GM18505 (cell line): ENCODE measurements around the gene ESD.
"Not testable (repeated sequence)": the region's sequence is repeated elsewhere in the genome, so short reads cannot be mapped to it uniquely, and the experiment has no call there.

ENCODE experiments used
- ATAC-seq: cut with Tn5 transposase; IDR thresholded peaks from one replicate; pipeline ENCODE4 v1.9.1; 2021; ENCODE audit not compliant: unreplicated experiment
- POLR2A ChIP-seq: IDR thresholded peaks from 4 replicates; pipeline ENCODE4 v1.6.1; 2011; ENCODE audit warnings: borderline replicate concordance; ENCODE audit not compliant: insufficient read depth, insufficient read length; ENCODE audit errors: extremely low read depth

Gene ESD, protein sequence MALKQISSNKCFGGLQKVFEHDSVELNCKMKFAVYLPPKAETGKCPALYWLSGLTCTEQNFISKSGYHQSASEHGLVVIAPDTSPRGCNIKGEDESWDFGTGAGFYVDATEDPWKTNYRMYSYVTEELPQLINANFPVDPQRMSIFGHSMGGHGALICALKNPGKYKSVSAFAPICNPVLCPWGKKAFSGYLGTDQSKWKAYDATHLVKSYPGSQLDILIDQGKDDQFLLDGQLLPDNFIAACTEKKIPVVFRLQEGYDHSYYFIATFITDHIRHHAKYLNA

DNA sequence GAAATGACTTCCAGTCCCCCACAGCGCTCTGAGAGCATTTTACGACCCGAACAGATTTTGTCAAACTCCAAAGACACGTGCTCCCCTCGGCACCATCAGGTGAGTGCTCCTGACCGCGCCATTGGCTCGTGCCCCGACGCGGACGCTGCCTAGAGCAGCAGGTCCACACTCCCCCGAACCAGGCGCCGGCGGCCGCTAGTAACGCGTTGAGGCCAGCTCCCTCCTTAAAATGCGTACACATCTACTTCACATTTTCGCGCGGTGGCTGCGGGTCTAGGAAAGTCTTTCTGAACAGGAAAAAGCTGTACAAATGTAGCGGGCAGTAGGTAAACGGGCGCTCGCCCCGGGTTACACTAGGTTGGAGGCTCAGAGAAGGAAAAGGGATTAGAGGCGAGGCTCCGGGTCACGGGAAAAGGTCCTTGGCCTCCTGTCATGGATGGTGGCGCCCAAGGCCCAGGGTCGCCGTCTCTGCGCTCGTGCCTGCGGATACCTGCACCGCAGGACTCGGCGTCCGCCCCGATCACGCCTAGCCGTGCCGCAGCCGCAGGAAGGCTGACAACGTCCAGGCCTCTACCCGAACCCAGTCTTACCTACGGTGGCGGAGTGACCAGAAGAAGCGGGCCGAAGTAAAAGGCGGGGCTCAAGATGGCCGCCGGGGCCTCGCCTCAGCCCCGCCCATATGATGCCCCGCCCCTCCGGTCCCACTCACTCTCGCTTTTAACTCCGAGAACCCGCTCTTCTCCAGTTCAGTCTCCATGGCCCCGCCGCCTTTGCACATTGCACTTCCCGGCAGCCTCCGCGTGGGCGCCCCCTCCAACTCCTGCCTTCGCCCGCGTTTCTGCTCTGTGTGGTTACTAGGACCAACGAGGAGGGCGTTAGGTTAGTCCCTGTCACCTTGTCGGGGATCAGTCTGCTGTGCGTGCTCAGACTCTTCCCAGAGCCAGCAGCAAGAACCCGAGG is at the start of gene ESD:
Gene ESD (minus strand): TSS at position 647 of the 960 bp plus-strand sequence. CDS start 5,748 bp downstream, outside the sequence.
- ATAC-seq: peak; percentile 91
- peak; percentile 81 for TF ChIP-seq POLR2A

DNA sequence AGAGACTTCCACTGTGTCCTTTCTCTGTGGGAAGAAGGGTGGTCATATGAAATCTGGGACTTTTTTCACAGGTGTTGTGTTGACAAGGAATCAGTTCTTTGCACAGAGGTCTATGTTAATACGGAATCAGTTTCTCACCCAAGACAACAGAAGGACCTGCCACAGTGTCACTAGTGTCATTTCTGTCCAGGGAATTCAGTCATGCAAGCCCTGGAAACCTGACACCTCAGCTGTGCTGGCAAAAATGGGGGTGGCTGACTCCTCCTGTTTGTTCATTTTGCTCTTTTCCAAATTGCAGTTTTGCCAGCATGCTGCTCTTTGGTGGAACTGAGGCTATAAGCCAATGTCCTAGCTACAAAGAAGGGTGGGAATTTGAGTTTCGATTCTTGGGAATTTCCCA is 49.8 kb upstream of the ESD start:
- no peak for ATAC-seq
- TF ChIP-seq POLR2A: no peak

DNA sequence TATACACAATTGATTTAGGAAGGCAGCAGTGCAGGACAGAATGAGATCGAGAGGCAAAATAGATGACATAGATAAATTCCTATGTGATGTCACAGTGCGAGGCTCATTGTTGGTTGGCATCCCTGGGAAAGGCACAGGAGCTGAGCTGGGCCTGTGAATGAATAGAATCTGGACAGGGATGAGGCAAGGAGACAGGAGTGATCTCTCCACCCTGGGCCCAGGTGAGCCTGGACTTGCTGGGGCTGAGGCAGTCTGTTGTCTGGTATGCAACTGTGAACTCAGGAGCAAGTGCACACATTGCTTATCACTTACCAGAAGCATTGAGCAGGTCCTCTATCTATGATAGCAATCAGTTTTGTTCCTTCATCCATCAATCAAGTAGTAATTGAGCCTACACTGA is 48.2 kb upstream of the ESD start:
- no peak for TF ChIP-seq POLR2A
- ATAC-seq: no peak

DNA sequence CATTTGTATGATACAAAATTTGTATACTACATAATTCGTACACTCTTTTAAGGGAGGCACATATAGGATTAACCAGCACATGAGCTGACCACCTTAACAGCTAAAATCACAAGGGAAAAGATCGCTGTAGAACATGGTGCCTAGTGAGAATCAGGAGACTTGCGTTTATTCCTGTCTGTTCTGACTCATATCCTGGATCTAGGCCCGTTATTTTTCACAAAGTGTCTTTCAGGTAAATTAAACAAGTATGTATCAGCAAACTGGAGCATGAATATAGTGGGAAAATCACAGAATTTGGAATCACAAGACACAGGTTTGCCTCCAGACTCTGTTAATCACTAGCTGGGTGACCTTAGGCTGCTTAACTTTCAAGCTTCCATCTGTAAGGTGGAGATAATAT is 47.5 kb upstream of the ESD start:
- no peak for ATAC-seq
- TF ChIP-seq POLR2A: no peak

GRCh38 chr13:46839399-46839798 is 42.4 kb upstream of the ESD start:
- ATAC-seq: no peak
- no peak for TF ChIP-seq POLR2A

GRCh38 chr13:46834657-46835056 is 37.7 kb upstream of the ESD start:
- ATAC-seq: no peak
- no peak for TF ChIP-seq POLR2A

GRCh38 chr13:46831588-46832194 is 34.7 kb upstream of the ESD start:
- TF ChIP-seq POLR2A: no peak
- no peak for ATAC-seq

- ATAC-seq: no peak
- no peak for TF ChIP-seq POLR2A
These were observed 33.5 kb upstream of the ESD start for GRCh38 chr13:46830405-46831005.

DNA sequence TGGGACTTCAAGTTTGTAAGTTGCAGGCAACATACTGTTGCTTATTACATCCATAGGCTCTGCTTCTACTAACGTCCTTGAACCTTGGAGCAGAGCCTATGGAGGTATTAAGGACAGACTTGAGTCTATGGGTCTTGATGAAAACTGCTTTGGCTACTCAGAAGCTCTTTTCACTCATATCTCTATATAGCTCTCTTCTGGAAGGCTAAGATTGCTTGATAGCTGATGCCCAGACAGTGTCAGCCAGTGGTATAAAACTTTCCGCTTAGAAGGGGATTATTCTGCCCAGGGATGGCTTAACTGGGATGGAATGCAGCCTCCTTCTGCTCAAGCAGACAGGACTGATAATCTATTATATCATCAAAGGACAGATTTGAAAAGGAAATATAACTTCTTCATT is 25.6 kb upstream of the ESD start:
- no peak for TF ChIP-seq POLR2A
- ATAC-seq: no peak

- no peak for TF ChIP-seq POLR2A
- no peak for ATAC-seq
These were observed 21.0 kb upstream of the ESD start for GRCh38 chr13:46817838-46818476.

DNA sequence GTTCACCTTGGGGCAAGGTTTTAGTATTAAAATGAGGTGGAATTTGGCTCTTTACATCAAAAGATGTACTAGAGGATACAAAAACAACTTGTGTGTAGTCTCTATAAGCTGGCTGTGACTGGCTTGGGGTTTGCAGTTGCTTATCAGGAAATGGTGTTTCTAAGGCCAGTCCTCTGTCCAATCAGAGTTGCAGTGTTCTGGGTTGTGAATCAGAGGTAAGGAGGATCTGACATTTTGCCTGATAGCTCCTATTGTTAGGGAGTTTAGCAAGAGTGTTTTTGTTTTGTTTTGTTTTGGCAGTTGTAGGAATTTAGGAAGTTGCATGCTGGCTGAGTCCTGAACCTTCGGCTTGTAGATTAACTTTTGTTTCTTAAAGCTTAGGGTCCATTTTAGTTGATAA is 20.1 kb upstream of the ESD start:
- no peak for ATAC-seq
- no peak for TF ChIP-seq POLR2A

DNA sequence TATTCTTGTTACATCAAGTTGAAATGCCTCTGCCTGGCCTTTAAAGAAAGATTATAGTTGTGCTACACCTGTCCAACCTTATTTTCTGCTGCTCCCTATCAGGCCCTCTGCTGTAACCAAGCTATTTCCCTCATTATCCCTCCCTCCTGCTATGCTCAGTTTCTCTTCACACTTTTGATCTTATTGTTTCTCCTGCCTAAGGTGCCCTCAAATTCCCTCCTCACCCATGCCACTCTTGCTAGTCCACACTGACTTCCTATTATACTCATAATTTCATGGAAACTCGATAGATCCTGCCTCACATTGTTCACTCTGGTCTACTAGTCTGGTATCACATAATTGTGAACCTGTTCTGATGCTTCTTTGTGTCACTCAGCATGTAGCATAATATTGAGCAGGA is 19.4 kb upstream of the ESD start:
- no peak for ATAC-seq
- TF ChIP-seq POLR2A: no peak

DNA sequence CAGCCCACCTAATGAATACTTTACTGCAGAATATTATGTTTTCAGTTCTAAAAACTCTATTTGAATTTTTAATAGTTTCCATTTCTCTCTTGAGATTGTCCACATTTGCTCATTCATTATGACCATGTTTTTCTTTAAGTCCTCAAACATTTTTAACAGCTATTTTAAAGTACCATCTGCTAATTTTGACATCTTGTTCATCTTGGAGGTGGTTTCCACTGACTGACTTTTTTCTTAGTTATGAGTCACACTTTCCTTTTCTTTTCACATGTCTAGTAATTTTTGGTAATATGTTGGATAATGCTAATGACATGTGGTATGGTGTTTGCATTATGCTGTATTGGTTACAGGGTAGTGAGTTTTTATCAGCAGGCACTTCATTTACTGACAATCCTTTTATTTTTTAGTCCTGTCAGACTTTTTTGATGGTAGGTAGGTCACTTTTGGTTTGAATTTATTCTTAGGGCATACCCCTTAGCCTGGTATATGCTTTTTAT is 15.4 kb upstream of the ESD start:
- ATAC-seq: no peak
- no peak for TF ChIP-seq POLR2A

GRCh38 chr13:46810440-46810839 is 13.5 kb upstream of the ESD start:
- TF ChIP-seq POLR2A: no peak
- ATAC-seq: no peak

DNA sequence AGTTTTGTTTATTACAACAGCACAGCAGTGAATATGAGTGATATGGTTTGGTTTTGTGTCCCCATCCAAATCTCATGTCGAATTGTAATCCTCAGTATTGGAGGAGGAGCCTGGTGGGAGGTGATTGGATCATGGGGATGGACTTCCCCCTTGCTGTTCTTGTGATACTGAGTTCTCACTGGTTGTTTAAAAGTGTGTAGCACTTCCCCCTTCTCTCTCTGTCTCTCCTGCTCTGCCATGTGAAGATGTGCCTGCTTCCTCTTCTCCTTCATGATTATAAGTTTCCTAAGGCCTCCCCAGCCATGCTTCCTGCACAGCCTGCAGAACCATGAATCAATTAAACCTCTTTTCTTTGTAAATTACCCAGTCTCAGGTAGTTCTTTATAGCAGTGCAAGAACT is 8.0 kb upstream of the ESD start:
- not testable (repeated sequence) for ATAC-seq
